ENCODE measurements around the gene PLEKHA1. TPM values are rescaled to one million over a fixed set of nuclear protein-coding genes. Genes with fewer than 3 reads are reported as not detected.
A peak's percentile ranks its signal among the peaks of the same experiment; 100 is the strongest.

PLEKHA1 gene
- total and polyA plus RNA-seq, 2 of the 13 experiments (the other 11 are each of a cell fraction or from before 2014, with no cell fraction given): 32.2 to 53.3 TPM

DNA sequence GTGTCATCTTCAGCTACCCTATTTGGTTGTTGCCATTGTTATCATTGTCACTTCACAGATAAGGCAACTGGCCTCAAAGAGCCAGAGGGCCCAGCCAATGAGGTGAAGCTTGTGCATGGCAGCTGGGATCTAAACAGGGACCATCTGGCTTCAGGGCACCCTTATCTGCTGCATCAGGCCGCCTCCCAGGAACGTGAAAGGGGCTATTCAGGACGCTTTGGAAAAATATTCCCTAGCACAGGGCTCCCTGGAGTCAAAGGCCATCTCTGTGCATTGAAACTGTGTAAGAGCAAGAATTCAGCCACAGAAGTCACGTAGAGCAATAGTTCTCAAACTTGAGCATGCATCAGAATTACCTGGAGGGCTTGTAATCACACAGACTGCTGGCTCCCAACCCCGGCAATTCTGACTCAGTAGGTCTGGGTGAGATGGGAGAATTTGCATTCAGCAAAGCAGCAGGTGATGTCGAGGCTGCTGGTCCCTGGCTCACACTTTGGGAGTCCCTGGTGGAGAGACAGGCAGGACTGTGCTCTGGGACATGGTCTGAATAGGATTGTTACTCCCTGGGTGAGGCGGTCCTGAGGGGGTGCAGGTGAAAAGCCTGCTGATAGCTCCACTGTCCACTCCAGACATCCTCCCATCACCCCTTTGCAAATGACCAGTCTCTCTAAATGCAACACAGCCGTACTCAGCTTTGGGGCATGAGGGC is 21.5 kb upstream of the PLEKHA1 start (continued):
- no peak for TF ChIP-seq ZNF607 (CRISPR knock-in tag; IDR thresholded peaks at IDR 0.05; ENCODE audit: borderline replicate concordance)
- TF ChIP-seq, protein P1, sequence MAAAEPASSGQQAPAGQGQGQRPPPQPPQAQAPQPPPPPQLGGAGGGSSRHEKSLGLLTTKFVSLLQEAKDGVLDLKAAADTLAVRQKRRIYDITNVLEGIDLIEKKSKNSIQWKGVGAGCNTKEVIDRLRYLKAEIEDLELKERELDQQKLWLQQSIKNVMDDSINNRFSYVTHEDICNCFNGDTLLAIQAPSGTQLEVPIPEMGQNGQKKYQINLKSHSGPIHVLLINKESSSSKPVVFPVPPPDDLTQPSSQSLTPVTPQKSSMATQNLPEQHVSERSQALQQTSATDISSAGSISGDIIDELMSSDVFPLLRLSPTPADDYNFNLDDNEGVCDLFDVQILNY (CRISPR knock-in tag; conservative IDR thresholded peaks at IDR 0.05): no peak
- no peak for TF ChIP-seq TCF7L2 (IDR thresholded peaks at IDR 0.05; ENCODE audit: low read depth, low read length)
- TF ChIP-seq, protein P2, sequence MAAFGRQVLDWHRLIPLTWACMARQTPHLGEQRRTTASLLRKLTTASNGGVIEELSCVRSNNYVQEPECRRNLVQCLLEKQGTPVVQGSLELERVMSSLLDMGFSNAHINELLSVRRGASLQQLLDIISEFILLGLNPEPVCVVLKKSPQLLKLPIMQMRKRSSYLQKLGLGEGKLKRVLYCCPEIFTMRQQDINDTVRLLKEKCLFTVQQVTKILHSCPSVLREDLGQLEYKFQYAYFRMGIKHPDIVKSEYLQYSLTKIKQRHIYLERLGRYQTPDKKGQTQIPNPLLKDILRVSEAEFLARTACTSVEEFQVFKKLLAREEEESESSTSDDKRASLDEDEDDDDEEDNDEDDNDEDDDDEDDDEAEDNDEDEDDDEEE (CRISPR knock-in tag; IDR thresholded peaks at IDR 0.05): no peak
- TF ChIP-seq GATAD1 (CRISPR knock-in tag; IDR thresholded peaks at IDR 0.05): no peak
- TF ChIP-seq, protein P3, sequence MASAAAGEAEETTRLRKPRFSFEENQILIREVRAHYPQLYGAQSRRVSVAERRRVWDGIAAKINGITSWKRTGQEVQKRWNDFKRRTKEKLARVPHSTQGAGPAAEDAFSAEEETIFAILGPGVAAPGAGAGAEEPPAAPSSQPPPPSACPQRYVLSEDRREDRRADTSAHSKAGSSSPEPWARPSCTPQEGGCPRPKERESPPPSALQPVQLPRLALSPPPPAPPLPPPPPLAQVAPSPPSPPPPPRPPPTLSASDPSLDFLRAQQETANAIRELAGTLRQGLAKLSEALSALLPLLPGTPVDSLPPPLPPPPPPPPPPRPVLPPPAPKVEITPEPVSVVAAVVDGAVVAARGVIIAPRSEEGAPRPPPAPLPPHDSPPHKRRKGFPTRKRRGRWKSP (CRISPR knock-in tag; IDR thresholded peaks at IDR 0.05): no peak
- TF ChIP-seq, protein P4, sequence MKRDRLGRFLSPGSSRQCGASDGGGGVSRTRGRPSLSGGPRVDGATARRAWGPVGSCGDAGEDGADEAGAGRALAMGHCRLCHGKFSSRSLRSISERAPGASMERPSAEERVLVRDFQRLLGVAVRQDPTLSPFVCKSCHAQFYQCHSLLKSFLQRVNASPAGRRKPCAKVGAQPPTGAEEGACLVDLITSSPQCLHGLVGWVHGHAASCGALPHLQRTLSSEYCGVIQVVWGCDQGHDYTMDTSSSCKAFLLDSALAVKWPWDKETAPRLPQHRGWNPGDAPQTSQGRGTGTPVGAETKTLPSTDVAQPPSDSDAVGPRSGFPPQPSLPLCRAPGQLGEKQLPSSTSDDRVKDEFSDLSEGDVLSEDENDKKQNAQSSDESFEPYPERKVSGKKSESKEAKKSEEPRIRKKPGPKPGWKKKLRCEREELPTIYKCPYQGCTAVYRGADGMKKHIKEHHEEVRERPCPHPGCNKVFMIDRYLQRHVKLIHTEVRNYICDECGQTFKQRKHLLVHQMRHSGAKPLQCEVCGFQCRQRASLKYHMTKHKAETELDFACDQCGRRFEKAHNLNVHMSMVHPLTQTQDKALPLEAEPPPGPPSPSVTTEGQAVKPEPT (CRISPR knock-in tag; IDR thresholded peaks at IDR 0.05; ENCODE audit: low read depth): no peak
- no peak for TF ChIP-seq PITX1 (CRISPR knock-in tag; IDR thresholded peaks at IDR 0.05)
- peak; percentile 39; the same call in 1 of the 2 replicates for TF ChIP-seq HNF4A (CRISPR knock-in tag; IDR thresholded peaks at IDR 0.05)
- no peak for TF ChIP-seq CBX1 (IDR thresholded peaks at IDR 0.05; ENCODE audit: low read depth)
- TF ChIP-seq, protein P5, sequence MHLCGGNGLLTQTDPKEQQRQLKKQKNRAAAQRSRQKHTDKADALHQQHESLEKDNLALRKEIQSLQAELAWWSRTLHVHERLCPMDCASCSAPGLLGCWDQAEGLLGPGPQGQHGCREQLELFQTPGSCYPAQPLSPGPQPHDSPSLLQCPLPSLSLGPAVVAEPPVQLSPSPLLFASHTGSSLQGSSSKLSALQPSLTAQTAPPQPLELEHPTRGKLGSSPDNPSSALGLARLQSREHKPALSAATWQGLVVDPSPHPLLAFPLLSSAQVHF (CRISPR knock-in tag; IDR thresholded peaks at IDR 0.05): 0 out of 2 replicates have a peak, but pooled peaks have one; percentile 27
- TF ChIP-seq TBX2 (CRISPR knock-in tag; IDR thresholded peaks at IDR 0.05; ENCODE audit: borderline replicate concordance): peak; percentile 73; the same call in 1 of the 2 replicates
- TF ChIP-seq ZNF569 (CRISPR knock-in tag; IDR thresholded peaks at IDR 0.05; ENCODE audit: borderline replicate concordance): no peak
- TF ChIP-seq ZFX (CRISPR knock-in tag; IDR thresholded peaks at IDR 0.05; ENCODE audit: low read depth): peak; percentile 34; the same call in 1 of the 2 replicates
- no peak for TF ChIP-seq ZNF589 (CRISPR knock-in tag; conservative IDR thresholded peaks at IDR 0.05)
- TF ChIP-seq, protein P6, sequence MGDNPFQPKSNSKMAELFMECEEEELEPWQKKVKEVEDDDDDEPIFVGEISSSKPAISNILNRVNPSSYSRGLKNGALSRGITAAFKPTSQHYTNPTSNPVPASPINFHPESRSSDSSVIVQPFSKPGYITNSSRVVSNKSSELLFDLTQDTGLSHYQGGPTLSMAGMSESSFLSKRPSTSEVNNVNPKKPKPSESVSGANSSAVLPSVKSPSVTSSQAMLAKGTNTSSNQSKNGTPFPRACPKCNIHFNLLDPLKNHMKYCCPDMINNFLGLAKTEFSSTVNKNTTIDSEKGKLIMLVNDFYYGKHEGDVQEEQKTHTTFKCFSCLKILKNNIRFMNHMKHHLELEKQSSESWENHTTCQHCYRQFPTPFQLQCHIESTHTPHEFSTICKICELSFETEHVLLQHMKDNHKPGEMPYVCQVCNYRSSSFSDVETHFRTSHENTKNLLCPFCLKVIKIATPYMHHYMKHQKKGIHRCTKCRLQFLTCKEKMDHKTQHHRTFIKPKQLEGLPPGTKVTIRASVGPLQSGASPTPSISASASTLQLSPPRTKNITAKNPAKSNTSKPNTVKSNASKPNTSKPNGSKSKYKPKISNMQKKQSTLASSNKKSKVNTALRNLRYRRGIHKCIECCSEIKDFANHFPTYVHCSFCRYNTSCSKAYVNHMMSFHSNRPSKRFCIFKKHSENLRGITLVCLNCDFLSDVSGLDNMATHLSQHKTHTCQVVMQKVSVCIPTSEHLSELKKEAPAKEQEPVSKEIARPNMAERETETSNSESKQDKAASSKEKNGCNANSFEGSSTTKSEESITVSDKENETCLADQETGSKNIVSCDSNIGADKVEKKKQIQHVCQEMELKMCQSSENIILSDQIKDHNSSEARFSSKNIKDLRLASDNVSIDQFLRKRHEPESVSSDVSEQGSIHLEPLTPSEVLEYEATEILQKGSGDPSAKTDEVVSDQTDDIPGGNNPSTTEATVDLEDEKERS (CRISPR knock-in tag; IDR thresholded peaks at IDR 0.05): no peak
- 0 out of 2 replicates have a peak, but pooled peaks have one; percentile 24 for TF ChIP-seq MED1 (CRISPR knock-in tag; IDR thresholded peaks at IDR 0.05)
- TF ChIP-seq, protein P7, sequence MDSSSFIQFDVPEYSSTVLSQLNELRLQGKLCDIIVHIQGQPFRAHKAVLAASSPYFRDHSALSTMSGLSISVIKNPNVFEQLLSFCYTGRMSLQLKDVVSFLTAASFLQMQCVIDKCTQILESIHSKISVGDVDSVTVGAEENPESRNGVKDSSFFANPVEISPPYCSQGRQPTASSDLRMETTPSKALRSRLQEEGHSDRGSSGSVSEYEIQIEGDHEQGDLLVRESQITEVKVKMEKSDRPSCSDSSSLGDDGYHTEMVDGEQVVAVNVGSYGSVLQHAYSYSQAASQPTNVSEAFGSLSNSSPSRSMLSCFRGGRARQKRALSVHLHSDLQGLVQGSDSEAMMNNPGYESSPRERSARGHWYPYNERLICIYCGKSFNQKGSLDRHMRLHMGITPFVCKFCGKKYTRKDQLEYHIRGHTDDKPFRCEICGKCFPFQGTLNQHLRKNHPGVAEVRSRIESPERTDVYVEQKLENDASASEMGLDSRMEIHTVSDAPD (CRISPR knock-in tag; IDR thresholded peaks at IDR 0.05): no peak
- no peak for TF ChIP-seq SMARCE1 (IDR thresholded peaks at IDR 0.05; ENCODE audit: borderline replicate concordance)
